WTC11 (cell line): Measurements from ENCODE around the gene PIK3R2.

Experiments used
- ARID4B ChIP-seq: sonication (generic); formaldehyde crosslinking; IDR thresholded peaks from 2 replicates; pipeline ENCODE4 v1.8.0; 2023; ENCODE audit warnings: missing genetic modification reagents, mild to moderate bottlenecking, borderline replicate concordance
- GRHL2 ChIP-seq: fragments of 250-450 bp; sonication (Bioruptor Pico); IDR thresholded peaks from 2 replicates; pipeline ENCODE4 v1.8.0; 2022; ENCODE audit warnings: mild to moderate bottlenecking, moderate library complexity; ENCODE audit not compliant: insufficient replicate concordance, severe bottlenecking
- JUN ChIP-seq: sonication (generic); formaldehyde crosslinking; IDR thresholded peaks from 2 replicates; pipeline ENCODE4 v1.8.0; 2023; ENCODE audit warnings: mild to moderate bottlenecking, missing genetic modification reagents
- KAT7 ChIP-seq: sonication (generic); formaldehyde crosslinking; IDR thresholded peaks from 2 replicates; pipeline ENCODE4 v1.8.1; 2023; ENCODE audit warnings: missing genetic modification reagents, mild to moderate bottlenecking, borderline replicate concordance
- NFYB ChIP-seq: sonication (generic); formaldehyde crosslinking; conservative IDR thresholded peaks from 2 replicates; pipeline ENCODE4 v1.8.0; 2022; ENCODE audit warnings: low read depth, missing genetic modification reagents
- TP53 ChIP-seq: sonication (generic); formaldehyde crosslinking; IDR thresholded peaks from 2 replicates; pipeline ENCODE4 v1.8.1; 2023; ENCODE audit warnings: mild to moderate bottlenecking, missing genetic modification reagents
- ZBTB21 ChIP-seq: sonication (generic); formaldehyde crosslinking; IDR thresholded peaks from 2 replicates; pipeline ENCODE4 v1.8.1; 2023; ENCODE audit warnings: mild to moderate bottlenecking, missing genetic modification reagents, borderline replicate concordance
- ZMAT4 ChIP-seq: fragments of 250-450 bp; sonication (Bioruptor Pico); IDR thresholded peaks from 2 replicates; pipeline ENCODE4 v1.9.0; 2021; ENCODE audit warnings: mild to moderate bottlenecking
- TF ChIP-seq, protein P1 (sequence below): fragments of 200-600 bp; IDR thresholded peaks from 2 replicates; pipeline ENCODE4 v1.8.0; 2022; ENCODE audit warnings: antibody characterized with exemption
- TF ChIP-seq, protein P2 (sequence below): fragments of 250-450 bp; sonication (Bioruptor Pico); IDR thresholded peaks from 2 replicates; pipeline ENCODE4 v1.9.0; 2021; ENCODE audit warnings: mild to moderate bottlenecking, borderline replicate concordance
- TF ChIP-seq, protein P3 (sequence below): sonication (generic); formaldehyde crosslinking; IDR thresholded peaks from 2 replicates; pipeline ENCODE4 v1.8.1; 2023; ENCODE audit warnings: mild to moderate bottlenecking, moderate library complexity, missing genetic modification reagents
- TF ChIP-seq, protein P4 (sequence below): sonication (generic); formaldehyde crosslinking; IDR thresholded peaks from 2 replicates; pipeline ENCODE4 v1.8.1; 2022; ENCODE audit warnings: low read depth, mild to moderate bottlenecking, moderate library complexity, missing genetic modification reagents, borderline replicate concordance
- TF ChIP-seq, protein P5 (sequence below): sonication (generic); formaldehyde crosslinking; IDR thresholded peaks from 2 replicates; pipeline ENCODE4 v1.8.0; 2022; ENCODE audit warnings: mild to moderate bottlenecking, missing genetic modification reagents
- TF ChIP-seq, protein P6 (sequence below): sonication (generic); formaldehyde crosslinking; IDR thresholded peaks from 2 replicates; pipeline ENCODE4 v1.8.1; 2022; ENCODE audit warnings: mild to moderate bottlenecking, missing genetic modification reagents, moderate library complexity, borderline replicate concordance

- TF ChIP-seq, protein P1, sequence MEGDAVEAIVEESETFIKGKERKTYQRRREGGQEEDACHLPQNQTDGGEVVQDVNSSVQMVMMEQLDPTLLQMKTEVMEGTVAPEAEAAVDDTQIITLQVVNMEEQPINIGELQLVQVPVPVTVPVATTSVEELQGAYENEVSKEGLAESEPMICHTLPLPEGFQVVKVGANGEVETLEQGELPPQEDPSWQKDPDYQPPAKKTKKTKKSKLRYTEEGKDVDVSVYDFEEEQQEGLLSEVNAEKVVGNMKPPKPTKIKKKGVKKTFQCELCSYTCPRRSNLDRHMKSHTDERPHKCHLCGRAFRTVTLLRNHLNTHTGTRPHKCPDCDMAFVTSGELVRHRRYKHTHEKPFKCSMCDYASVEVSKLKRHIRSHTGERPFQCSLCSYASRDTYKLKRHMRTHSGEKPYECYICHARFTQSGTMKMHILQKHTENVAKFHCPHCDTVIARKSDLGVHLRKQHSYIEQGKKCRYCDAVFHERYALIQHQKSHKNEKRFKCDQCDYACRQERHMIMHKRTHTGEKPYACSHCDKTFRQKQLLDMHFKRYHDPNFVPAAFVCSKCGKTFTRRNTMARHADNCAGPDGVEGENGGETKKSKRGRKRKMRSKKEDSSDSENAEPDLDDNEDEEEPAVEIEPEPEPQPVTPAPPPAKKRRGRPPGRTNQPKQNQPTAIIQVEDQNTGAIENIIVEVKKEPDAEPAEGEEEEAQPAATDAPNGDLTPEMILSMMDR: no peak
- no peak for TF ChIP-seq KAT7 (CRISPR knock-in tag)
- no peak for TF ChIP-seq NFYB (CRISPR knock-in tag)
- TF ChIP-seq, protein P2, sequence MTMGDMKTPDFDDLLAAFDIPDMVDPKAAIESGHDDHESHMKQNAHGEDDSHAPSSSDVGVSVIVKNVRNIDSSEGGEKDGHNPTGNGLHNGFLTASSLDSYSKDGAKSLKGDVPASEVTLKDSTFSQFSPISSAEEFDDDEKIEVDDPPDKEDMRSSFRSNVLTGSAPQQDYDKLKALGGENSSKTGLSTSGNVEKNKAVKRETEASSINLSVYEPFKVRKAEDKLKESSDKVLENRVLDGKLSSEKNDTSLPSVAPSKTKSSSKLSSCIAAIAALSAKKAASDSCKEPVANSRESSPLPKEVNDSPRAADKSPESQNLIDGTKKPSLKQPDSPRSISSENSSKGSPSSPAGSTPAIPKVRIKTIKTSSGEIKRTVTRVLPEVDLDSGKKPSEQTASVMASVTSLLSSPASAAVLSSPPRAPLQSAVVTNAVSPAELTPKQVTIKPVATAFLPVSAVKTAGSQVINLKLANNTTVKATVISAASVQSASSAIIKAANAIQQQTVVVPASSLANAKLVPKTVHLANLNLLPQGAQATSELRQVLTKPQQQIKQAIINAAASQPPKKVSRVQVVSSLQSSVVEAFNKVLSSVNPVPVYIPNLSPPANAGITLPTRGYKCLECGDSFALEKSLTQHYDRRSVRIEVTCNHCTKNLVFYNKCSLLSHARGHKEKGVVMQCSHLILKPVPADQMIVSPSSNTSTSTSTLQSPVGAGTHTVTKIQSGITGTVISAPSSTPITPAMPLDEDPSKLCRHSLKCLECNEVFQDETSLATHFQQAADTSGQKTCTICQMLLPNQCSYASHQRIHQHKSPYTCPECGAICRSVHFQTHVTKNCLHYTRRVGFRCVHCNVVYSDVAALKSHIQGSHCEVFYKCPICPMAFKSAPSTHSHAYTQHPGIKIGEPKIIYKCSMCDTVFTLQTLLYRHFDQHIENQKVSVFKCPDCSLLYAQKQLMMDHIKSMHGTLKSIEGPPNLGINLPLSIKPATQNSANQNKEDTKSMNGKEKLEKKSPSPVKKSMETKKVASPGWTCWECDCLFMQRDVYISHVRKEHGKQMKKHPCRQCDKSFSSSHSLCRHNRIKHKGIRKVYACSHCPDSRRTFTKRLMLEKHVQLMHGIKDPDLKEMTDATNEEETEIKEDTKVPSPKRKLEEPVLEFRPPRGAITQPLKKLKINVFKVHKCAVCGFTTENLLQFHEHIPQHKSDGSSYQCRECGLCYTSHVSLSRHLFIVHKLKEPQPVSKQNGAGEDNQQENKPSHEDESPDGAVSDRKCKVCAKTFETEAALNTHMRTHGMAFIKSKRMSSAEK (CRISPR knock-in tag): no peak
- TF ChIP-seq, protein P3, sequence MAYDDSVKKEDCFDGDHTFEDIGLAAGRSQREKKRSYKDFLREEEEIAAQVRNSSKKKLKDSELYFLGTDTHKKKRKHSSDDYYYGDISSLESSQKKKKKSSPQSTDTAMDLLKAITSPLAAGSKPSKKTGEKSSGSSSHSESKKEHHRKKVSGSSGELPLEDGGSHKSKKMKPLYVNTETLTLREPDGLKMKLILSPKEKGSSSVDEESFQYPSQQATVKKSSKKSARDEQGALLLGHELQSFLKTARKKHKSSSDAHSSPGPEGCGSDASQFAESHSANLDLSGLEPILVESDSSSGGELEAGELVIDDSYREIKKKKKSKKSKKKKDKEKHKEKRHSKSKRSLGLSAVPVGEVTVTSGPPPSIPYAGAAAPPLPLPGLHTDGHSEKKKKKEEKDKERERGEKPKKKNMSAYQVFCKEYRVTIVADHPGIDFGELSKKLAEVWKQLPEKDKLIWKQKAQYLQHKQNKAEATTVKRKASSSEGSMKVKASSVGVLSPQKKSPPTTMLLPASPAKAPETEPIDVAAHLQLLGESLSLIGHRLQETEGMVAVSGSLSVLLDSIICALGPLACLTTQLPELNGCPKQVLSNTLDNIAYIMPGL (CRISPR knock-in tag): no peak
- TF ChIP-seq, protein P4, sequence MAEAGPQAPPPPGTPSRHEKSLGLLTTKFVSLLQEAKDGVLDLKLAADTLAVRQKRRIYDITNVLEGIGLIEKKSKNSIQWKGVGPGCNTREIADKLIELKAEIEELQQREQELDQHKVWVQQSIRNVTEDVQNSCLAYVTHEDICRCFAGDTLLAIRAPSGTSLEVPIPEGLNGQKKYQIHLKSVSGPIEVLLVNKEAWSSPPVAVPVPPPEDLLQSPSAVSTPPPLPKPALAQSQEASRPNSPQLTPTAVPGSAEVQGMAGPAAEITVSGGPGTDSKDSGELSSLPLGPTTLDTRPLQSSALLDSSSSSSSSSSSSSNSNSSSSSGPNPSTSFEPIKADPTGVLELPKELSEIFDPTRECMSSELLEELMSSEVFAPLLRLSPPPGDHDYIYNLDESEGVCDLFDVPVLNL (CRISPR knock-in tag): no peak
- TF ChIP-seq GRHL2 (CRISPR knock-in tag): no peak
- no peak for TF ChIP-seq TP53 (CRISPR knock-in tag)
- TF ChIP-seq, protein P5, sequence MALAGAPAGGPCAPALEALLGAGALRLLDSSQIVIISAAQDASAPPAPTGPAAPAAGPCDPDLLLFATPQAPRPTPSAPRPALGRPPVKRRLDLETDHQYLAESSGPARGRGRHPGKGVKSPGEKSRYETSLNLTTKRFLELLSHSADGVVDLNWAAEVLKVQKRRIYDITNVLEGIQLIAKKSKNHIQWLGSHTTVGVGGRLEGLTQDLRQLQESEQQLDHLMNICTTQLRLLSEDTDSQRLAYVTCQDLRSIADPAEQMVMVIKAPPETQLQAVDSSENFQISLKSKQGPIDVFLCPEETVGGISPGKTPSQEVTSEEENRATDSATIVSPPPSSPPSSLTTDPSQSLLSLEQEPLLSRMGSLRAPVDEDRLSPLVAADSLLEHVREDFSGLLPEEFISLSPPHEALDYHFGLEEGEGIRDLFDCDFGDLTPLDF (CRISPR knock-in tag): no peak
- TF ChIP-seq, protein P6, sequence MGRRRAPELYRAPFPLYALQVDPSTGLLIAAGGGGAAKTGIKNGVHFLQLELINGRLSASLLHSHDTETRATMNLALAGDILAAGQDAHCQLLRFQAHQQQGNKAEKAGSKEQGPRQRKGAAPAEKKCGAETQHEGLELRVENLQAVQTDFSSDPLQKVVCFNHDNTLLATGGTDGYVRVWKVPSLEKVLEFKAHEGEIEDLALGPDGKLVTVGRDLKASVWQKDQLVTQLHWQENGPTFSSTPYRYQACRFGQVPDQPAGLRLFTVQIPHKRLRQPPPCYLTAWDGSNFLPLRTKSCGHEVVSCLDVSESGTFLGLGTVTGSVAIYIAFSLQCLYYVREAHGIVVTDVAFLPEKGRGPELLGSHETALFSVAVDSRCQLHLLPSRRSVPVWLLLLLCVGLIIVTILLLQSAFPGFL (CRISPR knock-in tag): no peak
- TF ChIP-seq ZMAT4: no peak
- no peak for TF ChIP-seq JUN (CRISPR knock-in tag)
- TF ChIP-seq ARID4B: no peak
- TF ChIP-seq ZBTB21 (CRISPR knock-in tag): no peak
These were observed 61.9 kb downstream of the PIK3R2 start for GRCh38 chr19:18214779-18215433.
